ENCODE results near the gene C12orf76. TPM values are rescaled to one million over a fixed set of nuclear protein-coding genes. Genes with fewer than 3 reads are reported as not detected.
"Not testable (repeated sequence)": the region's sequence is repeated elsewhere in the genome, so short reads cannot be mapped to it uniquely, and the experiment has no call there.

Gene C12orf76
- total and polyA plus RNA-seq, 4 donors = 15.4 to 30.5 (median 23.9) TPM

DNA sequence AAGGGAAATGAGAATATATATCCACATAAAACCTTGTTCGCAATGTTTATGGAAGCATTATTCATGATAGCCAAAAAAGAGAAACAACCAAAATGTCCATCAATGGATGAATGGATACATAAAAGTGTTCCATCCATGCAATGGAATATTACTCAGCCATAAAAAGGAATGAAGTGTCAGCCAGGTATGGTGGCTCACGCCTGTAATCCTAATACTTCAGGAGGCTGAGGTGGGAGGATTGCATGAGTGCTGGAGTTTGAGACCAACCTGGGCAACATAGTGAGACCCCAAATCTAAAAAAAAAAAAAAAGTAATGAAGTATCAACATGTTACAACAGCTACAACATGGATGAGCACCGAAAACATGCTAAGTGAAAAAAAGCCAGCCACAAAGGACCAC is 23.6 kb upstream of the C12orf76 start:
- H3K27me3 ChIP-seq (ENCODE audit: control insufficient read depth in 3 of 3, insufficient read depth in 3 of 3, low read length in 2 of 3) = no peaks in the 10 kb centered on the region
- H3K9ac ChIP-seq (ENCODE audit: insufficient read depth in 1 of 2, low read length in 2 of 2) = no peak overlapping the region
- H3K36me3 ChIP-seq (ENCODE audit: control insufficient read depth in 4 of 4, insufficient read depth in 4 of 4, low read length in 4 of 4) = no peaks in the 10 kb centered on the region
- DNase-seq (no peak), ATAC-seq (ENCODE audit: insufficient read depth, low FRiP score) (no peak)
- peaks cover 0 to 10% (median 0%) of the 10 kb centered on the region in 5 donors for H3K4me1 ChIP-seq (ENCODE audit: control insufficient read depth in 5 of 5, insufficient read depth in 5 of 5, low read length in 5 of 5)
- no peak overlapping the region for H3K27ac ChIP-seq (ENCODE audit: low read depth in 1 of 2, low read length in 1 of 2)
- H3K9me3 ChIP-seq (ENCODE audit: control insufficient read depth in 4 of 4, insufficient read depth in 3 of 4, low read length in 3 of 4) = no peaks in the 10 kb centered on the region
- WGBS, 2 donors = 95 to 96% methylated on average over 3 of the region's 3 CpGs
- H3K4me3 ChIP-seq = no peak overlapping the region
- TF ChIP-seq, protein P1, sequence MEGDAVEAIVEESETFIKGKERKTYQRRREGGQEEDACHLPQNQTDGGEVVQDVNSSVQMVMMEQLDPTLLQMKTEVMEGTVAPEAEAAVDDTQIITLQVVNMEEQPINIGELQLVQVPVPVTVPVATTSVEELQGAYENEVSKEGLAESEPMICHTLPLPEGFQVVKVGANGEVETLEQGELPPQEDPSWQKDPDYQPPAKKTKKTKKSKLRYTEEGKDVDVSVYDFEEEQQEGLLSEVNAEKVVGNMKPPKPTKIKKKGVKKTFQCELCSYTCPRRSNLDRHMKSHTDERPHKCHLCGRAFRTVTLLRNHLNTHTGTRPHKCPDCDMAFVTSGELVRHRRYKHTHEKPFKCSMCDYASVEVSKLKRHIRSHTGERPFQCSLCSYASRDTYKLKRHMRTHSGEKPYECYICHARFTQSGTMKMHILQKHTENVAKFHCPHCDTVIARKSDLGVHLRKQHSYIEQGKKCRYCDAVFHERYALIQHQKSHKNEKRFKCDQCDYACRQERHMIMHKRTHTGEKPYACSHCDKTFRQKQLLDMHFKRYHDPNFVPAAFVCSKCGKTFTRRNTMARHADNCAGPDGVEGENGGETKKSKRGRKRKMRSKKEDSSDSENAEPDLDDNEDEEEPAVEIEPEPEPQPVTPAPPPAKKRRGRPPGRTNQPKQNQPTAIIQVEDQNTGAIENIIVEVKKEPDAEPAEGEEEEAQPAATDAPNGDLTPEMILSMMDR (IDR thresholded peaks at IDR 0.05; ENCODE audit: control extremely low read depth, extremely low read depth) = no peak

DNA sequence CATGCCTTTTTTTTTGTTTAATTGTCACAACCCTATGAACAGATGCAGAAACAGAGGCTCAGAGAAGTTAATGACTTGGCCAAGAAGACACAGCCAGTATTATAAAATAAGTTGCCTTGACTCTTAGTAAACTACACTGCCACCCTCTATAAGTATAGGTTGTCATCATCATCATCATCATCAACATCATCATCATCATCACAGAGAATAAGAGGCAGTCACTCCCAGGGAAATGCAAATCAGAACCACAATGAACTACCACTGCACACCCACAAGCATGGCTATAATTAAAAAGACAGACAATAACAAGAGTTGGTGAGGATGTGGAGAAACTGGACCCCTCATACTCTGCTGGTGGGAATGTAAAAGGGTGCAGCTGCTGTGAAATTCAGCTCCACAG is 23.2 kb upstream of the C12orf76 start:
- H3K9ac ChIP-seq (ENCODE audit: insufficient read depth in 1 of 2, low read length in 2 of 2) = no peak overlapping the region
- H3K9me3 ChIP-seq (ENCODE audit: control insufficient read depth in 4 of 4, insufficient read depth in 3 of 4, low read length in 3 of 4) = no peaks in the 10 kb centered on the region
- H3K4me3 ChIP-seq = no peak overlapping the region
- H3K27me3 ChIP-seq (ENCODE audit: control insufficient read depth in 3 of 3, insufficient read depth in 3 of 3, low read length in 2 of 3) = no peaks in the 10 kb centered on the region
- TF ChIP-seq, protein P1 (IDR thresholded peaks at IDR 0.05; ENCODE audit: control extremely low read depth, extremely low read depth) = no peak
- peaks cover 0 to 10% (median 0%) of the 10 kb centered on the region in 5 donors for H3K4me1 ChIP-seq (ENCODE audit: control insufficient read depth in 5 of 5, insufficient read depth in 5 of 5, low read length in 5 of 5)
- H3K27ac ChIP-seq (ENCODE audit: low read depth in 1 of 2, low read length in 1 of 2) = no peak overlapping the region
- ATAC-seq (ENCODE audit: insufficient read depth, low FRiP score) (no peak), DNase-seq (no peak)
- no peaks in the 10 kb centered on the region for H3K36me3 ChIP-seq (ENCODE audit: control insufficient read depth in 4 of 4, insufficient read depth in 4 of 4, low read length in 4 of 4)

DNA sequence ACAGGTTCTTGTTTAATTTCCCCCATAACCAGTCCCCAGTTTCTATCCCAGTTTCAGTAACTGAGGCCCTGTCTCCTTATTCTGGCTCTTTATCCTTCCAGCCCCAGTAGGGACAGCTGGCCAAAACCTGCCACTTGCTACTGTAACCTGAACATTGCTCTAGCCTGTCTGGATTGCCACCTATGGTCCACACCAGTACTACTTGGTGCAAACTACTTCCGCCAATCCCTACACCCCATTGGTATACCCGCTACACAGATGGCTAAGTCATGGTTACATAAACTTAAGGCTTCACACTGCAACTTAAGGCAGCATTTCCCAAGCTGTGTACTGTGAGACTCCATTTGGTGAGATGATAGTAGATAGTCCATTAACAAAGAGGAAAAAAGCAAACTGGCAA is 20.3 kb upstream of the C12orf76 start:
- DNase-seq = no peak

DNA sequence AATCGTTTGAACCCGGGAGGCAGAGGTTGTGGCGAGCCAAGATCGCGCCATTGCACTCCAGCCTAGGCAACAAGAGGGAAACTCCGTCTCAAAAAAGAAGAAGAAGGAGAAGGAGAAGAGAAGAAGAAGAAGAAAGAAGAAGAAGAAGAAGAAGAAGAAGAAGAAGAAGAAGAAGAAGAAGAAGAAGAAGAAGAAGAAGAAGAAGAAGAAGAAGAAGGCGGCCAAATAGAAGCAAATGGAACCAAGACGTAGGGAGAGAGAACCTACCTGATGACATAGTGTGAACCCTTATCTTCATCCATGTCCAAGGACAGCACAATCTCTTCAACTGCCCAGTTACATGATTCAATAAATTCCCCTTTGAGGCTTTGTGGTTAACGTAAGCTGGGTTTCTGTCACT is 19.8 kb upstream of the C12orf76 start:
- not testable (repeated sequence) for H3K9me3 ChIP-seq (ENCODE audit: control insufficient read depth in 4 of 4, insufficient read depth in 3 of 4, low read length in 3 of 4); H3K36me3 ChIP-seq (ENCODE audit: control insufficient read depth in 4 of 4, insufficient read depth in 4 of 4, low read length in 4 of 4); H3K4me3 ChIP-seq; H3K27ac ChIP-seq (ENCODE audit: low read depth in 1 of 2, low read length in 1 of 2); H3K4me1 ChIP-seq (ENCODE audit: control insufficient read depth in 5 of 5, insufficient read depth in 5 of 5, low read length in 5 of 5); ATAC-seq (ENCODE audit: insufficient read depth, low FRiP score); DNase-seq; H3K27me3 ChIP-seq (ENCODE audit: control insufficient read depth in 3 of 3, insufficient read depth in 3 of 3, low read length in 2 of 3); H3K9ac ChIP-seq (ENCODE audit: insufficient read depth in 1 of 2, low read length in 2 of 2)
- WGBS, 2 donors = 86 to 91% methylated on average over 9 of the region's 9 CpGs

More for the DNA sequence above, 20.3 kb upstream of the C12orf76 start:
- Histone ChIP-seq H3K9me3 (ENCODE audit: control insufficient read depth in 4 of 4, insufficient read depth in 3 of 4, low read length in 3 of 4) (no peaks in the 10 kb centered on the region), H3K9ac (ENCODE audit: insufficient read depth in 1 of 2, low read length in 2 of 2) (no peak overlapping the region), H3K36me3 (ENCODE audit: control insufficient read depth in 4 of 4, insufficient read depth in 4 of 4, low read length in 4 of 4) (no peaks in the 10 kb centered on the region), H3K27ac (ENCODE audit: low read depth in 1 of 2, low read length in 1 of 2) (no peak overlapping the region), H3K27me3 (ENCODE audit: control insufficient read depth in 3 of 3, insufficient read depth in 3 of 3, low read length in 2 of 3) (no peaks in the 10 kb centered on the region), H3K4me1 (ENCODE audit: control insufficient read depth in 5 of 5, insufficient read depth in 5 of 5, low read length in 5 of 5) (peaks cover 0 to 9% (median 0%) of the 10 kb centered on the region in 5 donors), H3K4me3 (no peak overlapping the region)
- TF ChIP-seq, protein P1 (IDR thresholded peaks at IDR 0.05; ENCODE audit: control extremely low read depth, extremely low read depth) = no peak
- no peak for ATAC-seq (ENCODE audit: insufficient read depth, low FRiP score)
- WGBS, 2 donors = 96 to 98% methylated on average over 2 of the region's 2 CpGs

All from lung (tissue), 12 donors.